Activated gamma-delta T cell treated with anti-CD3 and anti-CD28 coated beads, Interleukin-2, amount 50 U/mL, for 16 hours (primary cell): ENCODE results near the gene ZNF148.
"Not testable (repeated sequence)": the region's sequence is repeated elsewhere in the genome, so short reads cannot be mapped to it uniquely, and the experiment has no call there.

Experiments used
- DNase-seq: peaks from one replicate; pipeline ENCODE4 v3.0.0-alpha.2; 2020; ENCODE audit warnings: low read depth

Gene ZNF148

DNA sequence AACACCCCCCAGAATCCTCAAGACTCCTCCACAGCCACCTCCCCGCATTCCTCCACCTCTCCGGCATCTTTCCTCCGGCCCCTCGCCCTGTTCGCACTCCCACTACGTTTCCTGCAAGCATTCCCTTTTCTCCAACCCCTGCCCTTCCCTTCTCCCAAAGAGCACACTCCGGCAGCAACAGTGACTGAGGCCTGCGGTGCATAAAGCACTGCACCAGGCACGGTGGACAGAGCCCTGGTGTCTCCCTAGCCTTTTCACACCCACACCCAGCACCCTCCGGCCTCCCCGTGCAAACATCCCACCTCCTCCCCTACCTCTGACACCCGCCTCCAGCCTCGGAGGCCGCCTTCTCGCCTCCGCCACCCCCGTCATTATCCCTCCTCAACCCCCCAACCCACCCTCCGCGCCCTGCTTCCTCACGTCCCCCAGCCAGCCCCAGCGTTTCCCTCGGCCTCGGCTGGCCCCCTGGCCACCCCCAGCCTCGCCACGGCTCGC, 577 bp downstream of the ZNF148 start:
- peak; percentile 20 for DNase-seq

DNA sequence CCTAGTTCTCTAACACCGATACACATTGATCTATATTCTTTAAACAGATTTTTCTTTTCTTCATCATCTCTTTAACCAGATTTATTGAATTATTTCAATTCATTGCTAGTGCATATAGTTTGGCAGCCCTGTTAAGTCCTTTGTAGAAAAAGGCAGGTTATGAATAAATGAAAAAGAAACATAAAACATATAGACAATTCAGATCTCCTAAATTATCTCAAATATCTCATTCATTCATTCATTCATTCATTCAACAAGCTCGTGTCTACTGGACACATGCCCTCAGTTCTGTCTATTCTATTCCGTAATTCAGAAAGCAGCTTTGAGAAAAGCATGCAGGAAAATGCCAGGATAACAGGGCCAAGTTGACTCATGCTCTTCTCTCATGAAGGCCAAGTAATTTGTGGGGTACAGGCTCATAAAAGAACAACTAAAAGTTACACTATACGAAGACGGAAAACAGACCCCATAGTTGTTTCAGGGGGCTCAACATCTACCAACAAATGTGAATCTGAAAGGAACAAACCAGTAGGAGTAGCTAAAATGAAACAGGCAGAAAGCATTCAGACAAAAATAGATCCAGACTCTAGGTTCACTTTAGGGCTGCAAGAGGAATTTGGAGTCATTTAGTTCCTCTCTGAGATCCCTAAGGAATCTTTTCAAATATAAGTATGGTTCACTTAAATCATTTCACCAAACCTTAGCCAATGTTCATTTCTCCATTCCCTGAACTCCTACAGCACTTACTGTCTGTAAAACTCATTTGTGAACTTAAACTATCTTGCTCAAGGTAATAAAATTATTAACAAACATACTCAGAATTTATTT, 7.5 kb downstream of the ZNF148 start:
- DNase-seq: no peak

DNA sequence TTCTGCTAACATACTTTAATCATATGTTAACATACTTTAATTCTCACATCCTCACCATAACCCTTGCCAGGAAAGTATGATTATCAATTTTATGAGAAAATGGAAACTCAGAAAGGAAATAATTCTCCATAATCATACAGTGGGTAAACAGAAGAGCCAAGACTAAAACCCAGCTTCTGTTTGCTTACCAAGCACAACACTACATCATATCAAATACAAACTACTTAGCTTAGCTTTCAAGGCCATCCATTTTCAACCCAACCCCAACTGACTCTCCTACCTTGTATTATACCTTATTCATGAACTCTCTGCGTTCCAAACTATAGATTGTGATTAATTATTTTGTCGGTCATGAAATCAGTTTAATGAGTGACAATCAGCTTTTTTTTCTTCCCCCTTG, 9.0 kb downstream of the ZNF148 start:
- DNase-seq: no peak

DNA sequence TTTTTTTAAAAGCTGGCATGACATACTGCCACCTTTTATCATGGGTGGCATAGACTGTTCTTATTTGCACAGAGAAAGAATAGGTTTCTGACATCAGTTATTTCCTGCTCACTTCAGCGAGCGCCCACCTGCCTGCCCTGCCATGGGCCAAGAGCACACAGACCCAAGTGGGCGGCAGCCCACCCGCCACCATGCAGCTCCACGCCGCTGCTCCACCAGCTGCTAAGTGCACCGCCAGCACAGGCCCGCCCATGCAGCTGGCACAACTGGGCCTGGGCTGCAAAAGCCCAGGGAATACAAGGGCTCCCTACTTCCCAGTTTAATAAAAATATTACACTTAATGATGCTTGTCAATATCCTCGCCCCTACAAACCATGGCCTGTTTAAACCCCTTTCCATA, 15.4 kb downstream of the ZNF148 start:
- DNase-seq: no peak

DNA sequence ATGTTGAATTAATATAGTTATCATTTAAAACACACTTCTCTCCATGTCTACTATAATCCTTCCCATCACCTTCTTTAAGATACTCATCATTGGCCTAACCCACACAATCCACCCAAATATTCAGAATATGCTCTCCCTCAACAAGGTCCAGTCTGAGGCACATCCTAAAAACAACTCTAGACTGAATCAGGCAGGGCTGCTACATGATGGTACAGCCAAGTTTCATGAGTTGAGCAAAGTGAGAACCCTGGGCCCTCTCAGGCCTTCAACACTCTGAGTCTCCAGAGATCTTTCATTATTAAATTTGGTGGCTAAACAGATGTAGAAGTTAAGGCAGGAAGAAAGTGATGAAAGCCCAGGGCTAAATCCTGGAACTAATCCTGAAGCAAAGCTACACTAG, 16.2 kb downstream of the ZNF148 start:
- DNase-seq: no peak

DNA sequence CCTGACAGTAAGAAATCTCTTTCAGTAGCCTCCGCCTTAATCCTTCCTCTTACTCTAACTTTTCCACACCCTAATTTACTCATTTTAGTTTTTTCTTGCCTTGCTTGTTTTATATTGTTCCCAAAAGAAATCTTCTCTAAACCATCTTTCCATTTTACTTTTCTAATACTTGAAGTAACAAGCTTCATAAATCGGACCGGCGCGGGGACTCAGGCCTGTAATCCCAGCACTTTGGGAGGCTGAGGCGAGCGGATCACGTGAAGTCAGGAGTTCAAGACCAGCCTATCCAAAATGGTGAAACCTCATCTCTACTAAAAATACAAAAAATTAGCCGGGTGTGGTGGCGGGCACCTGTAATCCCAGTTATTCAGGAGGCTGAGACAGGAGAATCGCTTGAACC, 17.3 kb downstream of the ZNF148 start:
- no peak for DNase-seq

DNA sequence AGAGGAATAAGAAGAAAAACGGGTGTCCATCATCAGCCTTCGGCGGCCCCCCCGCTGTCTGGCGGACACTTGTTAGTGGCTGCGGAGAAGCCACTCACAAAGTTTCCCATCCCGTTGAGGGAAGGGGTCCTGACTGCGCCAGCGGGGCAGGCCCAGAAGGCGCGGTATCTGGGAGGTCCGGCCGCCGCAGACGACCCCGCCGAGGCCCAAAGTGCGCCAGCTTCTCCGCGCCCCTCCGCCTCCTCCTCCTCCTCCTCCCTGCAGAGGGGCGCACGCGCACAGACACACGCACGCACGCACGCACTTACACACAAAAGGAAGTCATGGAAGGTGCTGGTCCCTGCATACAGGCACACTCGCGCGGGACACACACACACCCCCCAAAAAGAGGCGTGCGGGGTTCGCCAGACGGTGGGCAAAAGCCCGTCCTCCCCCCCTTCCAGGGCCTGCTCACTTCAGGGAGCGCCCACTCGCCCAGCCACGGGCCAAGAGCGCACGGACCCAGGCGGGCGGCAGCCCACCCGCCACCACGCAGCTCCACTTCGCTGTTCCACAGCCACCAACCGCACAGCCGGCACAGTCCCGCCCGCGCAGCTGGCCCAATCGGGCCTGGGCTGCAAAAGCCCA, 18.0 kb downstream of the ZNF148 start:
- peak; percentile 11 for DNase-seq

DNA sequence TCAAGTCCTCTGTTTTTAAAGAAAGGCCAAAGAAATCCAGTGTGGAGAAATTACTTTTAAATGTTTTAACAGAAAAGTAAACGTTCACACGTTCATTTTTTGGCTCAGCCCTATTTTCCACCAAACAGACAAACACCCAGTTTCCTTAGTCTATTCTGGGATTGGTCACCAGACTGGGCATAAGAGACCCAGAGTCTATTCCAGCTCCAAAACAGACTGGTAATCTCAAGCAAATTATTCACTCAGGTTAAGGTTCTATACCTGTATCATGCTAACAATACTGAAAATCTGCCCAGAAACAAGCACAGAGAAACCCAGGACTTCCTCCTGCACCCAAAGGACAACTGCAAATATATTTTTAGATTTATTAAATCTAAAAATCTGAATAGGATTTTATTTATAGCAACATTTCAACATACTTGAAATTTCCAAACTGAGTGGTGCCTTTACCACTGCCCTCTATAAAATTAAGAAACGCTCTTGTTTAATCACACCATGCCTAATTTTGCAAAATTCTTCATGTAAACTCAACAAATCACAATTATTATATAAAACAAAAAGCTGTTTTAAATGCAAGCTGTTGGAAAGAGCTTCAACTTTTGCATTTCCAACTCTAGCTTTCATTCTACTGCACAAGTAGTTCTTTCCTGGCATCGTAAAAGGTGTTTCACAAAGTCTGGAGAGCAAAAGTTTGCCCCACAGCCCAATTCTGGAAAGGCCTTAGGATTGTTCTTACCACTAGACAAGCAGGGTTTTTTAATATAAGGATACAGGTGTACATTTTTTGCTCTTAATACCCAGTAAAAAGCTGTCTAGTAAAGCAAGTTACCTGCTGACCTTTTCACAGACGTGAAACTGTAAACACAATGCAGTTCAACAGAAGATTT, 18.7 kb downstream of the ZNF148 start:
- no peak for DNase-seq

DNA sequence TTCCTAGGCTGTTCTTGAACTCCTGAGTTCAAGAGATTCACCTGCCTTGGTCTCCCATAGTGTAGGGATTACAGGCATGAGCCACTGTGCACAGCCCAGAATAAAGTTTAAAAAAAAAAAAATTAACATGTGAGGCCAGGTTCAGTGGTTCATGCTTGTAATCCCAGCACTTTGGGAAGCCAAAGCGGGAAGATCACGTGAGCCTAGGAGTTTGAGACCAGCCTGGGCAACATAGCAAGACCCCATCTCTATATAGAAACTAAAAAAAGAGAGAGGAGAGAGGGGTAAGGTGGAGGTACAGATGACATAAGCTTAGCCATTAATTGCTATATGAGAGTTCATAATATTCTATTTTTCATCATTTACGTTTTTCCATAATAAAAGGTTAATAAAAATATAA, 21.5 kb downstream of the ZNF148 start:
- no peak for DNase-seq

DNA sequence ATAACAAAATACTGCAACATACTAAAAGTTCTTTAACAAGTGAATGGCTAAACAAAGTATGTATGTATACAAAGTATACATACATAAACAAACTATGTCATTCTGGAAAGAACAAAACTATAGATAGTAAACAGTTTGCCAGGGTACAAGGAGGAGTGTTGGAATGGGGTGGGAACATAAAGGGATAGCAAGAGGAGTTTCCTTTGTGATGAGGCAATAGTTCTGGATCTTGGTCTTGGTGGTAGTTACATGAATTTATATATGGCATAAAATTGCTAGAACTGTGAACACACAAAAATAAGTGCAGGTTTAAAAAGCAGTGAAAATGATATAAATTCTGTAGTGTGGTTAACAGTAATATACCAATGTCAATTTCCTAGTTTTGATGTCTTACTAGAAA, 22.0 kb downstream of the ZNF148 start:
- DNase-seq: no peak

DNA sequence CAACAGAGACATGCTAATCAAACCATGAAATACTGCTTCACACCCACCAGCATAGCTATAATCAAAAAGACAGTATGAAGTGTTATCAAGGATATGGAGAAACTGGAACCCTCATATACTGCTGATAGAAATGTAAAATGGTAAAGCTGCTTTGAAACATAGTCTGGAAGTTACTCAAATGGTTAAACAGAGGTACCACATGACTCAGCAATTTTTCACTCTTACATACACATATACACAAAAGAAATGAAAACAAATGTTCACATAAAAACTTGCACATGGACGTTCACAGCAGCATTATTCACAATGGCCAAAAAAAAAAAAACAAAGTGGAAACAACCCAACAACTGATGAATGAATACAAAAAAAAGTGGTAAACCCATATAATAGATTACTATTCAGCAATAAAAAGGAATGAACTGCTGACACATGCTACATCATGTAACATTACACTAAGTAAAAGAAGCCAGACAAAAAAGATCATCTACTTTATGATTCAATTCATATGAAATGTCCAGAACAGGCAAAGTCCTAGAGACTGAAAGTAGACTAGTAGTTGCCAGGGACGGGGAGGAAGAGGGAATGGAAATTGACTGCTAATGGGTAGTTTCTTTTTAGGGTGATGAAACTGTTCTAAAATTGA, 23.2 kb downstream of the ZNF148 start:
- no peak for DNase-seq

DNA sequence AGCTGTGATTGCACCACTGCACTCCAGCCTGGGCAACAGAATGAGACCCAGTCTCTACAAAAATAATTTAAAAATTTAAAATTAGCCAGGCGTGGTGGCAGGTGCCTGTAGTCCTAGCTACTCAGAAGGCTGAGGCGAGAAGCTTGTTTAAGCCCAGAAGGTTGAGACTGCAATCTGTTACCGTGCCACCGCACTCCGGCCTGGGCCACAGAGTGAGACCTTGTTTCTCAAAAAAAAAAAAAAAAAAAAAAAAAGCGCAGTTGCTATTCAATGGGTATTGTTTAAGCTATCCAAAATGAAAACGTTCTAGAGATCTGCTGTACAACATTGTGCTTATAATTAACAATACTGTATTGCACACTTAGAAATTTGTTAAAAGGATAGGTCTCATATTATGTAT, 24.0 kb downstream of the ZNF148 start:
- DNase-seq: no peak

DNA sequence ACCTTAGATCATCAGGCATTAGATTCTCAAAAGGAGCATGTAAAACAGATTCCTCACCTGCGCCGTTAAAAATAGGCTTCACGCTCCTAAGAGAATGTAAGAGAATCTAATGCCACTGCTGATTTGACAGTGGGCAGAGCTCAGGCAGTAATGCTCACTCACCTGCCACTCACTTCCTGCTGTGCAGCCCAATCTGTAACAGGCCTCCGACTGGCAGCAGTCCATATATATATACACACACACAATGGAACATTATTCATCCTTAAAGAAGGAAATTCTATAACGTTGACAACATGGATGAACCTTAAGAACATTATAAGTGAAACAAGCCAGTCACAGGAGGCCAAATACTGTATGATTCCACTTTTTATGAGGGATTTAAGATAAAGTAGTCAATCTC, 24.5 kb downstream of the ZNF148 start:
- DNase-seq: no peak

DNA sequence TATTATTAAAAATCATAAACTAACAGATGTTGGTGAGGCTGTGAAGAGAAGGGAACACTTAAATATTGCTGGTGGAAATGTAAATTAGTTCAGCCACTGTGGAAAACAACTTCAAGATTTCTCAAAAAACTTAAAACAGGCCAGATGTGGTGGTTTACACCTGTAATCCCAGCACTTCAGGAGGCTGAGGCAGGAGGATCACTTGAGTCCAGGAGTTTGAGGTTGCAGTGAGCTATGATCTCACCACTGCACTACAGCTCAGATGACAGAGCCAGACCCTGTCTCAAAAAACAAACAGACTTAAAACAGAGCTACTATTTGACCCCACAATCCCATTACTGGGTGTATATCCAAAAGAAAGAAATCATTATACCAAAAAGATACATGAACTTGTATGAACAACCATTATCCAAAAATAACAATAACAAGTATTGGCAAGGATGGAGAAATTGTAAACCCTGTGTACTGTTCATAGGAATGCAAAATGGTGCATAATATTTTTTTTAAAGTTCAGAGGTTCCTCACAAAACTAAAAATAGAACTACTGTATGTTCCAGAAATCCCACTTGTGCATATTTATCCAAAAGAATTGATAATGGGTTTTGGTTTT, 25.5 kb downstream of the ZNF148 start:
- DNase-seq: no peak

DNA sequence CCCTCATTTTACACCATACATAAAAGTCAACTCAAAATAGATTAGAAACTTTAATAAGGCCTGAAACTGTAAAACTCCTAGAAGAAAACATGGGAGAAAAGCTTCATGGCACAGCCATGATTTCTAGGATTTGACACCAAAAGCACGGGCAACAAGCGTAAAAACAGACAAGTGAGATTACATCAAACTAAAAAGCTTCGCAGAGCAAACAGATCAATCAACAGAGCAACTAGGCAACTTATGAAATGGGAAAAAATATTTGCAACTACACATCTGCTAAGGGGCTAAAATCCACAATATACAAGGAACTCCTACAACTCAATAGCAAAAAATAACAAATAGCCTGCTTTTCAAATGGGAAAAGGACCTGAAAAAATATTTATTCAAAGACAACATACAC, 26.1 kb downstream of the ZNF148 start:
- DNase-seq: no peak

DNA sequence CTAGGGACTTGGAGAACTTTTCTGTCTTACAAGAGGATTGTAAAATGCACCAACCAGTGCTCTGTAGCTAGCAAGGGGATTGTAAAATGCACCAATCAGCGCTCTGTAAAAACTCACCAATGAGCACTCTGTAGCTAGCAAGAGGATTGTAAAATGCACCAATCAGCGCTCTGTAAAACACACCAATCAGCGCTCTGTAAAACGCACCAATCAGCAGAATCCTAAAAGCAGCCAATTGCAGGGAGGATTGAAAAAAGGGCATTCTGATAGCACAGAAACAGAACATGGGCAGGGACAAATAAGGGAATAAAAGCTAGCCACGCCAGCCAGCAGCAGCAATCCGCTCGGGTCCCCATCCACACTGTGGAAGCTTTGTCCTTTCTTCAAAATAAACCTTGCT, 31.8 kb downstream of the ZNF148 start:
- DNase-seq: not testable (repeated sequence)

DNA sequence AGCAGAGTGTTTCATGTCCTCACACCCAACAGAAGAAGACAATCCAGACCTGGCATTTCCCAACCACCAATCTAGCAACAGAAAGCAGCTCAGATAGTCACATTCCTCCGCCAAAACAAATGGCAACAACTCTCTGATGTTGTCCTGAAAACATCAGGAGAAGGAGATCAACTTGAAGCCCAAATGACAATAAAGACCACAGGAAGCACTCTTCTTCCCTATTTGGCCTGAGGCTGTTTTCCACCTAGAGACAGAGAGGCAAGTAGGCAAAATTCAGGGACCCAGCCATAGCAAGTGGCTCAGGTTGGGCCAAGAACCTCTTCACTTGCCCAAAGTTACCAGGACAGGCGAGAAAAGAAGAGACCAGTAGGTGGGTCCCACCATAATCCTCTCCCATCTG, 35.0 kb downstream of the ZNF148 start:
- DNase-seq: no peak

DNA sequence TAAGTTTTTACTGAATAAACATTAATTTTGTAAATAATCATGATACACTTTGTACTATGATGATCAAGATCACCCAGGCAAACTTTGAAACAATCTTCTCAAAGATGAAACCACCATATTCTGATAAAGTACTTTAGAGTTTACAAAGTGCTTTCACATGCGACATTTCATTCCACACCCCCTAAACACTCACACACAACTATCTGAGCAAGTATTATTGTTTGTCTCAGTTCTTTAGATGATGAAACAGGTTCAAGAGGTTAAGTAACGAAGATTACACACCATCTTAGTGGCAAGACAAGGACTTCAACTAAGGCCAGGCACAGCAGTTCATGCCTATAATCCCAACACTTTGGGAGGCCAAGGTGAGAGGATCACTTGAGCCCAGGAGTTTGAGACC, 37.6 kb downstream of the ZNF148 start:
- DNase-seq: no peak

DNA sequence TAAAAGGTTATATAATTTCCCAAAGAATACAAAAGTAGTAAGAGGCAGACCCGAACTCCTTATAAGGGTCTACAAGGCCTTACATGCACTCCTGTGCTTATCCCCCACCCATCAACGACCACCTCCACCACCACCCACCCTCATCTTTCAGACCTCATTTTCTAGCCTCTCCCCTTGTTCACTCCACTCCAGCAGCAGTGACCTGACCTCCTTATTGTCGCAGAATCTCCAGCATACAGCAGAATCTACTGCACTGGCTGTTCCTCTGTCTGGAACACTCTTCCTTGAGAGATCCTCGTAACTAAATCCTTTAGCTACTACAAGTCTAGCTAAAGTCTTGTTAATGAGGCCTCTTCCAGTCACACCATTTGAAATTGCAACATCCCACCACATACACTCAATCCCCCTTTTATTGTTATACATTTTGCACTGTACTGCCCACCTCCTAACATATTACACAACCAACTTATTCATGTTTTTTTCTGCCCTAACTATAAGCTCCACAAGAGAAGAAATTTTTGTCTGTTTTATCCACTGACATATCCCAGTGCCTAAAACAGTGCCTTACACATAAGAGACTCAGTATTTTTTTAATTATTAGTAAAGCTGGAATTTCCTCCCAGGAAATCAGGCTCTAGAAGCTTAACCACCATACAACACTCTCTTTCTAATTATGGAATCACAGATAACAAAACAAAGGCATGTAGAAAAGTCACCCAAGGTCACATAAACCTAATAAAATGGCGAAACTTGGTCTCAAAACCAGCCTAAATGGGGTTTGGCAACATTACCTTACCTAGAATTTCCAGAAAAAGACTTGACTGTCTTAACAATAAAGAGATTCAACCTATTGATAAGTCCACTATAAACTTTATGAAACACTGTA, 40.2 kb downstream of the ZNF148 start:
- no peak for DNase-seq

DNA sequence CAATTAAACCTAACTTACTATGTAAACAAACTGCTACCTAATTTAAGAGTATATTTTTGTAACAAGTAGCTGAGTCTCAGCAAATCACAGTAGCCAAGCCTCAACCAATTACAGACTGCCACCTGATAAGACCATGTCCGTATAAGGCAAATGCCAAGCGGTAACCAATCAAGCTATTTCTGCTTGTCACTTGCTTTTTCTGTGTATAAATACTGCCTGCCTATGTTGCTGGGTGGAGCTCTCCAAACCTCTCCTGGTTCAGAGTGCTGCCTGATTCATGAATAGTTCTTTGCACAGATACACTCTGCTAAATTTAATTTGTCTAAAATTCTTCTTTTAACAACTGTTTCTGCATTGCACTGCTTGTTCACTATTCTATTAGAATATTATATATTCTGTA, 42.6 kb downstream of the ZNF148 start:
- DNase-seq: no peak

DNA sequence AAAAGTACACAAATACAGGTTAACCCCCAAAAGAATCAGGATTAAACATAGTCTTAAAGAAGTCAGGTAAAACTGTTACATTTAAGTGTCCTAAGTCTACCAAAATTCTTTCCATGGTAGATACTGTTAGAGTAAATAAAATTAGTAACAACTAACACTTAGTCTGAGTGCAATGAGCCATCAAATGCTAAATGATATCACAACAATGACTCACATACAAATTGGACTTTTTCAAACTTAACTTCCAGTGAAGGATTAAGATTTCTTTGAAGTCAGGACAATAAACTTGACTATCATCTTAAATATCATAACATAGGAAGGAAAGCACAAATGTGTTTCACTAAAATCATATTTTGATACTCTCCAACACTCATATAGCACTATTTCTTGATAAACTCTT, 43.9 kb downstream of the ZNF148 start:
- DNase-seq: no peak
